Measurements from ENCODE around the gene KCTD1.

KCTD1 gene

GRCh38 chr18:26510337-26510736 is 38.0 kb downstream of the KCTD1 start:
- TF ChIP-seq CTCF (IDR thresholded peaks at IDR 0.05; ENCODE audit: insufficient read depth, low read depth, low read length, missing control alignments): no peak
- DNase-seq (ENCODE audit: low read depth): no peak

GRCh38 chr18:26506012-26506411 is 42.3 kb downstream of the KCTD1 start:
- DNase-seq (ENCODE audit: low read depth): no peak
- no peak overlapping the region for H3K4me3 ChIP-seq (ENCODE audit: low read length)
- TF ChIP-seq CTCF (IDR thresholded peaks at IDR 0.05; ENCODE audit: insufficient read depth, low read depth, low read length, missing control alignments): no peak

More at GRCh38 chr18:26510337-26510736, 38.0 kb downstream of the KCTD1 start:
- no peak overlapping the region for H3K4me3 ChIP-seq (ENCODE audit: low read length)

GRCh38 chr18:26504831-26505230 is 43.5 kb downstream of the KCTD1 start:
- no peak for DNase-seq (ENCODE audit: low read depth)
- H3K4me3 ChIP-seq (ENCODE audit: low read length): no peak overlapping the region
- no peak for TF ChIP-seq CTCF (IDR thresholded peaks at IDR 0.05; ENCODE audit: insufficient read depth, low read depth, low read length, missing control alignments)

GRCh38 chr18:26503382-26503781 is 45.0 kb downstream of the KCTD1 start:
- no peak for TF ChIP-seq CTCF (IDR thresholded peaks at IDR 0.05; ENCODE audit: insufficient read depth, low read depth, low read length, missing control alignments)
- no peak for DNase-seq (ENCODE audit: low read depth)
- H3K4me3 ChIP-seq (ENCODE audit: low read length): no peak overlapping the region

DNA sequence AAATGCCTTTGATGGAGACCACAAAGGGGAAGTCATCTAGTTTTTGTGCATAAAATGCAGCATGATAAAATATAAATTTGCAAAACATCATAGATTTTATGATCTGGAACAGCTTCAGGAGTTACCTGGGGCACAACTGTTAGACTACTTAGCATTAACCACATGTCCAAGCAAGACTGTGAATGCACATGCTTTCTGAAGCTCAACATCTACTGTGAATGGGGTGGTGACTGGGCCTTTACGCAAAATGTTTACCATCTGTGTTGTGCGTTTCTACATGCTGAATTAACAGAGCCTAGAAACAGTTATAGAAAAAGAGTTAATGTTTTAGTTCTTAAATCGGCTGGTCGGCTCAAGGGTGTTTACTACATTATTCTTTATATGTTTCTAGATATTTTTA is 45.5 kb downstream of the KCTD1 start:
- no peak for TF ChIP-seq CTCF (IDR thresholded peaks at IDR 0.05; ENCODE audit: insufficient read depth, low read depth, low read length, missing control alignments)
- H3K4me3 ChIP-seq (ENCODE audit: low read length): no peak overlapping the region
- peak; percentile 33 for DNase-seq (ENCODE audit: low read depth)

DNA sequence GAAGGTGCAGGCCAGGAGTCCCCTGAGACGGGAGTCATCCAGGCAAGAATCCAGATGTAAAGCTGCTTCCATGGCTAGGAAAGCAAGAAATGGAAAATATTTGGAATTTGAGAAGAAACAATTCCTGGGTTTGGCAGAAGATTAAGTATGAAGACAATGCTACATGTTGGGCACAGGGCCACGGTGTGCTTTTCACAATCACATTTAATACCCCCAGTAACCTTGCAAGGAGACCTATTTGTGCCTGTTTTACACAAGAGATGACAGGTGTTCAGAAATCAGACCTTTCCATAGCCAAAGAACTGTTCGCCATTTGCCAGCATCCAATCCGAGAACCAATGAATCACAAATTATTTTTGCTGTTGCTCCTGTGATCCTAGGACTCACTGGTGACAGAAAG is 50.5 kb downstream of the KCTD1 start:
- TF ChIP-seq CTCF (IDR thresholded peaks at IDR 0.05; ENCODE audit: insufficient read depth, low read depth, low read length, missing control alignments): no peak
- DNase-seq (ENCODE audit: low read depth): no peak
- H3K4me3 ChIP-seq (ENCODE audit: low read length): no peak overlapping the region

DNA sequence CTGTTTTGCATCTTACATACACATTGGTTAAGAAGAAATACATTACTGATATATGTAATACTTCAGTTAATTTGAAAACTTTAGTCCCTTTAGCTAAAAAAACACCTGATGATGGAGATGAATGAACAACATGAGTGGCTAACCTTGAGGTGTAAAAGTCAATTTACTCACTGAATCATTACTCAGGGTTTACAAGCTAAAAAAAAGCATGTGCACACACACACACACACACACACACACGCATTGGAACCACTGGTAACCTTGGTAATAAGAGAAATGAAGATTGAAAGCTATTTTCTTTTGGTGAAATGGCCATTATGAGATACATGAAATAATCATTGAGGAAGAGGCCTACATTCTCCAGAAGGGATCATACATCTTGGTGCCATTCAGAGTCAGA is 51.8 kb downstream of the KCTD1 start:
- DNase-seq (ENCODE audit: low read depth): no peak
- H3K4me3 ChIP-seq (ENCODE audit: low read length): no peak overlapping the region
- TF ChIP-seq CTCF (IDR thresholded peaks at IDR 0.05; ENCODE audit: insufficient read depth, low read depth, low read length, missing control alignments): no peak
